CD4-positive, alpha-beta T cell treated with Interleukin-6 for 4 hours (primary cell): Measurements from ENCODE around the gene YES1.
"Not testable (repeated sequence)": the region's sequence is repeated elsewhere in the genome, so short reads cannot be mapped to it uniquely, and the experiment has no call there.

Experiments
- DNase-seq: peaks from one replicate; pipeline ENCODE4 v3.0.0-alpha.2; 2020; ENCODE audit warnings: mixed read lengths

YES1 gene

DNA sequence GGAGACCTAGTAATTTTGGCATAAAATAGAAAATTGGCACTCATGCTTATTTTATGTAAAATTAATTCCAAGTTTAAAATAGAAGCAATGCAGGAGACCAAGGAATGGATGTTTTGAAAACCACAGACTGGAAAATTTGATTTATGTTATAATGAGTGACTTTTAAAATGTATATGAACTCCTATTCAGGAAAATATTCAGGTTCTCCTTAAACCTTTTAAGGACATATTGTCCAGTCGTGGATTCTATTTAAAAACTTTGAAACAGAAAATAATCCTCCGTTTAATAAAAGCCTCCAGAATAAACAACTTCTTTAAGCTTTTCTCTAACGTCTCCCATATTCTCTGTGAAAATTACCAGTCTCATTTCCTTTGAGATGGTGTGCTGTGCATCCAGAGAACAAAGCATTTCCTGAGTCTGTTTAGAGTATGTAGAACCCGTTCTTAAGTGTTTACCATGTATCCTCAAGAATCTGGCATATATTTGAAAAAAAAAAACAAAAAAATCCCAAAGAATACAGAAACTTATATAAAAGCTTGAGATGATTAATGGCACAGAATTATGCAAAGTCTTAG is 8.6 kb upstream of the YES1 start:
- no peak for DNase-seq

DNA sequence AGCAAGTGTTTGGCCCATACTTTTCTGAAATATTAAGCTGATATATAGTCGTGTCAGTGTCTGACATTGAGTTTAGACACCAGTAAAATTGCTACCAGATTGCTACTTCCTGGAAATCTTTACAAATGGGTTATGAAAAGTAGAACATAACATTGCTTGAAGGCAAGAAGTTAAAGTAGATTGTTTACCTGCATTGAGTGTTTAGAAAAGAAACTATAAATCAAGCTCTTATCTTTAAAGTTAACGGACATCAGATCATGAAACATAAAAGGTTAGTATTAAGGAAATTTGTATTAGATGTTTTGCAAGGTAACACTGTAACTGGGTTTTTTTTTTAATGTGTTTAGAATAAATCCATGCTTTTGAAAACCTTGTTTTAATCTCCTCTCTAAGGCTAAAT is 4.8 kb upstream of the YES1 start:
- no peak for DNase-seq

DNA sequence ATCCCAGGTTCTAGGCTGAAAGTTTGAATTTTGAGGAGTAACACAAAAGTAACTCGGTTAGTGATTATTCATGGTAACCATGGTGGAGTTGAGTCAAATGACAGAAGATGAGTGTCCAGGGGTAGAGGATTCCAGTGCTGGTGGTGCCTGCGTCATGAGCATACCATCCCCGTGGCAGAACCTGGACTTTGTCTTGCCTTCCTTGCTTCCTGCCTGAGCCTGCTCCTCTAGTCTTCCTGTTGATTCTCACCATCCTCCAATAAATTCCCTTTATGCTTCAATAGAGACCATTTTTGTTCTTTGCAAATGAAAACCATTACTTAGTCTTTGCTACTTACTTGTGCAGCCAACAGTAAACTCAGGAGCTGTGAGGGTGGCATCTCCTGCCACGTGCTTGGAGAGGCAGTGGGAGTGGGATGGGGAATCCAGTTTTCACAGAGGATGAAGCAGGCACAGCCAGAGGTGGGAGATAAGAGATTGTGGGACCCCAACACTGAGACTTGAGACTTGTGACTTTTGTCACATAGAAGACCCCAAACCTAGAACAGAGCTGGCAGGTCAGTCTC is 4.1 kb upstream of the YES1 start:
- no peak for DNase-seq

DNA sequence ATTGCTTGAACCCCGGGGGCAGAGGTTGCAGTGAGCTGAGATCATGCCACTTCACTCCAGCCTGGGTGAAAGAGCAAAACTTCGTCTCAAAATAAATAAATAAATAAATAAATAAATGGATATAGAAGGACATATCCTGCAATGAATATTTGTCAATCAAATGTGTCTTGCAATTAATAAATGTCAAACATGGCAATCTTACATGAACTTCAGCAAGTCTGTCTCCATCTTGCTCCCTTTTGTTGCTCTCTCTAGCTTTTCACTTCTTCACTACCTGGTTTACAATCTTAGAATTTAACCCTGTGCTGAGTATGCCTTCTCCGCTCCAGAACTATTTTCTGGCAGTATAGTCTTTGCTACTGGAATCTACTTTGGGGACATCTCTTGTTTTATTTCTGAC is 3.3 kb upstream of the YES1 start:
- DNase-seq: no peak

DNA sequence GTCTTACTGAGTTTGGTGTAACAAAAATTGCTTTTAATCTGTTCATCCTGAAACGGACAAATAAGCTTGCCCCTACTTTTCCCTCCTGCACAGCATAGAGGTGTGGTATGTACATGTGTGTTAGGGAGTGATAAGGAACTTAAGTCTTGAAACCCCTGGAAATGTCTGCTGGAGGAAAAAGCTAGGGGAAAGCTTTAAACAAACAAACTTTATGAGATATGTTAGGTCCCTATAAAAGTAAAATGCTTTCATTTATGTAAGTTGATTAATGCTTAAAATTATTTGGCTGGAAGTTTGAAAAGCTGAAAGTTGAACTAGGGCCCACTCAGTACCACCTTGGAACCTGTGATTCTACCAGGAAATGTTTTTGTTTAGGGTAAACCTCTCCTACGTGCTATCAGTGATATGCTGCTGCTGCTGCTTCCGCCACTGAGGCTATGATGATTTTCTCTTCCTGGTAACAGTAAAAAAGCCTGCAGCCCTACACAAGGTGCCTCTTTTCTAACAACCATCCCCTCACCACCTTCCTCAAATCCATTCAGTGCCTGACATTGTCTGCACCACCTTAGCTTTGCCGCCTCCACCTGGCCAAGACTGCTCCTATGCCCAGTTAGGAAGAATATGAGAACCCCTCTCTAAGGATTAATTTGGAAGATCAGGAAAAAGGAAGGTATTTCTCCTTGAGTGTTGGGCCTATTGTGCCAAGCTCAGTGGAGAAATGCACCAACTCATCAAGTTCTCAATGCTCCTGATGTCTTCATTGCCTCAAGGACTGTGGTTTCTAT is 2.5 kb upstream of the YES1 start:
- DNase-seq: no peak

DNA sequence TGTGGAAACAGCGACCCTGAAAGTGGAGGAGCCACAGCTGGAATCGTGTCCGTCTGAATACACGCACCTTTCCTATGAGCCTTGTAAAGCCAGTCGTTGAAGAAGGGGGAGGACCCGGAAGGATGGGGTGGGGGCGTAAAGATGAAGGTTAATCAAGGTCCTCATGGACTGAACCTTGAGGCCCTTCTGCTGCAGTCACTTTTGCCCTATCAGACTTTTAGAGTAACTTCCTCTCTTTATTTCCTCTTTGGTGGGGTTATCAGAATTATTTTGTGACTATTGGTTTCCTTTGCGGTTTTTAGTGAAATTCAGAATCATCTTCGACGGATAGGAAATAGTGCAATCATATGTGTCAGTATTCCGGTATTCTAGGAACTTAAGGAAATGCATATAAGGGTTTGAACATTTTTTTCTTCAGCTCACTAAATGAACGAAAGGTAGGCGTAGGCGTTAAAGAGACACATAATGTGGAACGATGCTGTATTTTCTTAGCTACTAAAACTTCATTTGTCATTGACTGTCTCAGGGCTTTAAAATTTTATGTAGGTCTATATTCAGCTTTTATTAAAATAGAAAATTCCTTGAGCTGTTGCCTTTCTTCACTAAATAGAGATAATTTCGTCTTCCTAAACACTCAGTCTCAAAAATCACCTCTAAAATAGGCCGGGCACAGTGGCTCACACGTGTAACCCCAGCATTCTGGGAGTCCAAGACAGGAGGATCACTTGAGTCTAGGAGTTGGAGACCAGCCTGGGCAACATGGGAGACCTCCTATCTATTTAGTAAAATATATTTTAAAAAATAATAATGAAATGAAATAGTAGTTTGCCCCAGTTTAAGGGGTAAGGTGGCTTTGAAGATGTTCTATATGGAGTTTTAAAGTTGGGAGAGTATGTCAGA is 1.4 kb upstream of the YES1 start:
- DNase-seq: no peak

DNA sequence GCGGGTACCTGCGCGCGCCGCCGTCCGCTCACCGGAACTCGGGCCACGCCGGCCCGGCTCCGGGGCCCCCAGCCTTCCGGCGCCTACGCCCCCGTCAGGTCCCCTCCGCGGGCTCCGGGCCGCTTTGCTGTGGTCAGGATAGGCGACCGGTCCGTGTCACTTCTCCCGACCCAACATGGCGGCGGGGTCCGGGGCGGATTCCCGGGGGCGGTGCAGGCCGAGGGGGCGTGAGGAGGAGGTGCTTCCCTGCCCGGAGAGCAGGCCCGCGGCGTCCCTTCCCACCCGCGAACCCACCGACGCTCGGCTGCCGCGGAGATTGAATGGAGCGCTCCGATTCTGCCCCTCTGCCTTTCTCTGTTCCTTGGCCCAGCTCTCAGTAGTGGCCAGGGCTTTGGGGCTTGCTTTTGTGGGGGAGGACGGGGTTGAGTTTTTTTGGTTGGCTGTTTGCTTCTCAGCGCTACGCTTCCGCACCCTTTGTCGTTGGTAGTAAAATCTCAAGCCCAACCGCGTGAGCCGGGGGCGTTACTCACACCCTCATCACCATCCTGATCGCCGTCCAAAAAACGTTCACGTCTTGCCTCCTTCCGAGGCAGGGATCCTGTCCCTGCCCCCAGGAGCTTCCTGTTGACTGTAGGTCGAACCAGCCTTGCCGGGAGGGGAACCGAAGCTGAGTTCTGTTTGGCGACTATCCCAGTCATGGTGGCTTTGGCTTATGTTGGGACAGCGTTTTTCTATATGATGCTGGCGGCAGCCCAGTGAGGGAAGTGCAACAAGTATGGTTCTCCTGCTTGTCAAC is 532 bp upstream of the YES1 start:
- peak; percentile 71 for DNase-seq

DNA sequence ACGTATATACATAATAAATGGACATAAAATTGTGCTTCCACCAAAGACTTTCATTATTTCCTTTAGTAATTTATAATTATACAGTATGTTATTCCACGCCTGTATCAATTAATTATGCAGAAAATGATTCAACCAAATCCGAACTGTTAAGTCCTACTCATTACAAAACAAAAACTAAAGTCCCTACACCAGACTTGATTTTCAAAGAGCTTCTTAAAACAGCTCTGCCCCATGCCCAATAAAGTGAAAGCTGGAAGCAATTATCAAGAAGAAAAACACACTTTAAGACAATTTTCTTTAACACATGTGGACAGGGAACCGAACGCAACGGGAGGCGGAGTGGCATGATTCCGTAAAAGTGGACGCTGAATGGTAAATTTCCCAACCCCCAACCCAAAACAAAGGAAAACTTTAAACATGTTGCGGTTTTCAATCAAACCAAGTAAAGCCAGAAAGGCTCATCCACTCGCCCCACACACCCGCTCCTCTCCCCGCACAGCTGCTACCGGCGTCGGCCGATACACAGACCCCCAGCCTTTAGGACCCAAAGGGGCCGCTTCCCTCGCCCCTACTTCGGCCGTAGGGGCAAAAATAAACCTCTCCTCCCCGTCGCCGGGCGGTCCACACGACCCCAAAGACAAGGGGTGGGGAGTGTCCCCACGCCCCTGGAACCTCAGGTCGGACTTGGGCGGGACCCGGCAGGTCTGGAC is 705 bp downstream of the YES1 start:
- DNase-seq: peak; percentile 4

DNA sequence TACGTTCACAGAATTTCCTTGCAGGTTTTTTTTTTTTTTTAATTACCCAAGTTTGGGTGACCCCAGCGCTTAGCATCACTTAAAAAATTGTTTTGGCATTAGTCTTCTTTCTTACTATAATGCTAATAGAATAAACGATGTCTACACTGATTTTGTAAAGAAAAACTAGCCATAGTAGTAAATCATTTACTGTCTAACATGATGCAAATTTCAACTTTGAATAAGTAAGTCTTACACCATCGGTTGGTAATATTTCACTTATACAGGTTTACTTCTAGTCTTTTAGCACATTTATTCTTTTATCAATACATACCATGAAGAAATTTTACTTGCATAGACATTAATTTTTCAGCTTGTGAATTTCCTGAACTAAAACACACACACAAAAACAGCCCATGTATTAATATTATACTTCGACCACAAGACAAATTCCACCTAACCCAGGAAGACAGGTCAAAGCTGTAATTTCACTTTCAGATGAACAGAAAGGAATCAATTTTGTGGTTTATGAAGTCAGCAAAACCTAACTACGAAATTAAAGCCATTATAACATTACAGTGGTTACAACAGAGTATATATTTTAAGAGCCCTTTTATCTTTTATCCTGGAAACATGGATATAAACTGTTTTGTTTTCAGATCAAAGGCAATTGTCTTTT is 1.9 kb downstream of the YES1 start:
- no peak for DNase-seq

DNA sequence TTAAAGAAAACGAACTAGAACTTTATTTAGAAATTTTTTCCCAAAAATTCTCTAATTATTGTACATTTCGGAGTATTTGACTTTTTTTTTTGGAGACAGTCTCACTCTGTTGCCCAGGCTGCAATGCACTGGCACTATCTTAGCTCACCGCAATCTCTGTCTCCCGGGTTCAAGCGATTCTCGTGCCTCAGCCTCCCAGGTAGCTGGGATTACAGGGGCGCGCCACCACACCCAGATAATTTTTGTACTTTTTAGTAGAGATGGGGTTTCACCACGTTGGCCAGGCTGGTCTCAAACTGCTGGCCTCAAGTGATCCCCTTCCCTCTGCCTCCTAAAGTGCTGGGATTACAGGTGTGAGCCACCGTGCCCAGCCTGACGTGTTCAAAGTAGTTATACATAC is 2.8 kb downstream of the YES1 start:
- not testable (repeated sequence) for DNase-seq

DNA sequence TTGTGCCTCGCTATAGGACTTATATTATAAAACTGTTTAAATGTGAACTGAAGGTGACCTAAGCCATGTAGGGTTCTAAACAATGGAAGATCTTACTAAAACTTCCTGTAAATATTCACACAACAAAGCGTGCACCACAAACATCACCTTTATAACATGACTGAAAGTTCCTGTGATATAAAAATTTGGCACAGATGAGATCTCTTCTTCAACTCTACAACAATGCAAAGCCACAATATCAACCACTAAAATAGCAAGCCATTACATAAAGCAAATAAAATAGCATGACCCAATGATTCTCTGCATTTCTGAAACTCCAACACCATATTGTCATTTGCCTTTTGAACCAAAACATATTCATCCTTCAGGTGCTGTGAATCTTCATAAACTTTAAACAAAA is 3.5 kb downstream of the YES1 start:
- no peak for DNase-seq

DNA sequence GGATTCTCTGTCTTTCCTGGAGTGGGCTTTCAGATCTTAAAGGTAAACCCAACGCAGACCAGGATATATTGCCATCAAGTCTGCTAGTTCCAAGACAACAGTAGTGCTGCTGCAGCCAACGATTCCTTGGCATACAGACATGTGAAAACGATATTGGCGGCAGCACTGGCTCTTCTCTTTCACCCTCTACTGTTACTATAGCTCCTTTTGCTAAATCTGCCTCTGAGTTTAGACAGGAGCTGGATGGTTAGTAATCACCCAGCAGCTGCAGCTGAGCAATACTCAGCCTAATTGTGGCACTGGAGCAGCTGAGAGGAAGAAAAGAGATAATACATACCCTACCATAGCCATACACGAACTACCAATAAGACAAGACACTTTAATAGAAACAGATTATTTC is 4.0 kb downstream of the YES1 start:
- no peak for DNase-seq

DNA sequence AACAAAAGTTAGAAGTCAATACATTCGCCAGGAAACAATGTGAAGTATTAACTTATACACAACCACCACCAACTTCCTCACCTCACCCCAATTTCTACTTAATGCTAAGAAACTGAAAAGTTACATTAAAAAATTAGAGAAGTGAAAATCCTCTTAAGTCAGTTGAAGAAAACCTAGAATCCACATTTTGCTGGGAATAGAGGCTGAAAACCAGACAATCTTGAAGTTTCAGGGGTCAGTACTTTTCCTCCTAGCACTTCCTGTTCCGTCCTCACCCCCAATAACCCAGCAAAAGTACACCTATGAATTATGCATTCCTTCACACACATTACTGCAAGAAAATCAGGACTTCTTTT is 6.3 kb downstream of the YES1 start:
- DNase-seq: no peak

DNA sequence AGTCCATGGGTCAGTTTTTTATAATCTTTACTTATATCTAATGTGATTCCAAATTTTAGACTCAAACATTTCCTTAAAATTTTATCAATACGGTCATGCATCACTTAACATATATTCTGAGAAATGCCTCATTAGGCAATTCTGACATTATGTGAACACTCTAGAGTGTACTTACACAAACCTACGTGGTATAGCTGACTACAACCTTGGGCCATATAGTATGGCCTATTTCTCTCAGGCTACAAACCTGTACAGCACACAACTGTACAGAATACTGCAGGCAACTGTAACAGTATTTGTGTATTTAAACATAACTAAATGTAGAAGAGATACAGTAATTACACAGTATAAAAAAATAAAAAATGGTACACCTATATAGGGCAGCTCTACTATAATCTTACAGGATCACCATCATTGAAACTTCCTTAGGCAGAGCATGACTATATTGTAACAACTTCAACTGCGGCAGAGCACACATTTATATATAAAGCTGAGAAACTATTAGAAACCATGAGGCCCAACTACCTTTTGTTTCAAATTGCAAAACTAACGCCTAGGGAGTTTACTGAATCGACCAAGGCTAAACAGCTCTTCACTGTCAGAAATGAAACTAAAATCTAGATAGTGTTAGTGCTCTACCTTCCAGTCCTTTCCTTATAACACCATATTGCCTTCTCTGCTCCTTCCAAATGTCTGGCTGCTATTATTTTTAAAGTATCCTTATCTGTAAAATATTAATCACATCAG is 6.9 kb downstream of the YES1 start:
- no peak for DNase-seq

DNA sequence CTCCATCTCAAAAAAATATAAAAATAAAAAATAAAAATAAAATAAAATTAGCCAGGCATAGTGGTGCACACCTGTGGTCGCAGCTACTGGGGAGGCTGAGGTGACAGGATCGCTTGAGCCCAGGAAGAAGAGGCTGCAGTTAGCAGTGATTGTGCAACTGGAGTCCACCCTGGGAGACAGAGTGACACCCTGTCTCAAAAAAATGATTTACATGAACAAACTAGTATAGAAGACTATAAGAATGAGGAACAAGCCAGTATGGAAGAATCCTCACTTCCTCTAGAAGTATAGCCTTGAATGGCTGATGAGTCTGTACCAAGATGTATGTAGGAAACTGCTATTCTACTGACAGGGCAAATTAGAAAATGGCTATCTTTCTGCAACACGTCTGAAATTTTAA is 10.9 kb downstream of the YES1 start:
- DNase-seq: no peak

DNA sequence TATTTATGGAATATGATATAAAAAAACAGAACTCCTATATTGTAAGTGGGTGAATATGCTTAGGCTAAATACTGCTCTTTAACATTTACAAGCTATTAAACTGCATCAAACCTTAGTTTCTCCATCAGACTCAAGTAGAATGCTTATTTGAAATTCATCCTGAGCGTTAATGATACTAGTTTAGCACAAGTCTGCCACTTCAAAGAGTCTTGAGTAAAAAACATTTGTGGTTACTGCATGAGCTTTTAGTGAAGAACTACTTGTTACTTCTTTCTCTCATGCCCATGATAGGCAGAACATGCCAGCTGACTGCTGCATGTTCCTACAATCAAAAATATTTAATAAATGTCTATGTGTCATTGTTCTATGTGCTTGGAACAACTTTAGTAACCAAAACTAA is 12.1 kb downstream of the YES1 start:
- no peak for DNase-seq

DNA sequence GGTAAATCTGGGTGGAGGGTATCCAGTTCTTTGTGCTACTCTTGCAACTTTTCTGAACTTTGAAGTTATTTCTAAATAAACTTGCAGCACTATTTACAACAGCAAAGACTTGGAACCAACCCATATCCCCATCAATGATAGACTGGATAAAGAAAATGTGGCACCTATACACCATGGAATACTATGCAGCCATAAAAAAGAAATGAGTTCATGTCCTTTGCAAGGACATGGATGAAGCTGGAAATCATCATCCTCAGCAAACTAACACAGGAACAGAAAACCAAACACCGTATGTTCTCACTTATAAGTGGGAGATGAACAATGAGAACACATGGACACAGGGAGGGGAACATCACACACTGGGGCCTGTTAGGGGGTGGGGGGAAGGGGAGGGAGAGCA is 16.7 kb downstream of the YES1 start:
- not testable (repeated sequence) for DNase-seq

DNA sequence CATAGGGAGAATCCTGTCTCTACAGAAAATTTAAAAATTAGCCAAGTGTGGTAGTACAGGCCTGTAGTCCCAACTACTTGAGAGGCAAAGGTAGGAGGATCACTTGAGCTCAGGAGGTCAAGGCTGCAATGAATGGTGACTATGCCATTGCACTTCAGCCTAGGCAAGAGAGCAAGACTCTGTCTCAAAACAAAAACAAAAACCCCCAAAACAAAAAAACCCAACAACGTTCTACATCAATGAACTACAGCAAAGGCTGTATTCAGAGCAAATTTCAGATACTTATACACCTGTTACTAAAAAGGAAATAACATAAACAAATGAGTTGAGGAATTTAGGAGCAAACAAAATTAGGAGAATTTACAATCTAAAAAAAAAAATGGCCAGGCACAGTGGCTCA is 22.6 kb downstream of the YES1 start:
- DNase-seq: no peak

DNA sequence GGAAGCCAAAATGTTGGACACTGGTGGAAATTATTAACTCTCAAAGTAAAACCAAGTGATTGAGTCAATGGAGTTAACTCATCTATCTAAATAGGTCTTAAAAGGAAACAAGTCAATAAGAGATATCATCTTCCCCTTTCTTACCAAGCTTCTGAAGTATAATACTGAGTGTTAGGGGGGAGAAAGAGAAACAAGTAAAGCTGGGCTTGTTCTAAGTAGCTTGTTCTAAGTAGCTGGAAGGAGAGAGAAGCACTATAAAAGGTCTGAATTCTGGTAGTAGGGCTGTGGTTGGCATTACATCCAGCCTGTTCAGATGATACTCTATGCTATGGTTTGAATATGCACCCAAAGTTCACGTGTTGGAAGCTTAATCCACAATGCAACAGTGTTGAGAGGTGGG is 26.8 kb downstream of the YES1 start:
- DNase-seq: no peak

DNA sequence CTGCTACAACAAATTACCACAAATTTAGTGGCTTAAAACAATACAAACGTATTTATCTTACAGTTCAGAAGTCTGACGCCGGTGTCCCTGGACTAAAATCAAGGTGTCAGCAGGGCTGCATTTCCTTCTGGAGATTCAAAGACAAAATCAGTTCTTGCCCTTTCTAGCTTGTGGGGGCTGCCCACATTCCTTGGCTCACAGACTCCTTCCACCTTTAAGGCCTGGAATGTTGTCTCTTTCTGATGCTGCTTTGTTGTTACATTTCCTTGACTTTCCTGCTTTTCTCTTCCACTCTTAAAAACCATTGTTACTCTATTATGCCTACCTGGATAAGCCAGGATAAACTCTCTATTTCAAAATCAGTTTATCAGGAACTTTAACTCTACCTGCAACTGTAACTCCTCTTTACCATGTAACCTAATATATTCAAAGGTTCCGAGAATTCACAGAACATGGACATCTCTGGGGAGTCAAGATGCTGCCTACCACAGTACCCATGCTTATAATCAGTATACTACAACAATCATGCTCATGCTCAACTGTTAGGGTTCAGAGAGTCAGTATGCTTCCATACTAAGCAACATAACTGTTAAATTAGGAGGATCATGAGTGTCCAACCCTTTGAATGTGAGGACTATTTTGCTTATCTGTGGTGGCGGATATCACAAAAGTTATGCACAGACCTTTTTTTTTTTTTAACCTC is 27.4 kb downstream of the YES1 start:
- DNase-seq: no peak
